Effector CD4-positive, alpha-beta T cell (primary cell): ENCODE results near the gene TMC4.

Source experiments
- DNase-seq: peaks from one replicate; pipeline ENCODE4 v3.0.0-alpha.2; 2020

TMC4 gene

GRCh38 chr19:54153731-54154326 is 19.1 kb downstream of the TMC4 start:
- no peak for DNase-seq

GRCh38 chr19:54152878-54153524 is 20.0 kb downstream of the TMC4 start:
- DNase-seq = no peak

- no peak for DNase-seq
These were observed 20.7 kb downstream of the TMC4 start for GRCh38 chr19:54152267-54152666.

GRCh38 chr19:54151362-54152035 is 21.5 kb downstream of the TMC4 start:
- DNase-seq = no peak

- no peak for DNase-seq
These were observed 23.7 kb downstream of the TMC4 start for GRCh38 chr19:54149021-54149812.

GRCh38 chr19:54148158-54148557 is 24.8 kb downstream of the TMC4 start:
- DNase-seq = no peak

- no peak for DNase-seq
These were observed 25.3 kb downstream of the TMC4 start for GRCh38 chr19:54147676-54148075.

GRCh38 chr19:54145541-54146158 is 27.3 kb downstream of the TMC4 start:
- DNase-seq = no peak

- DNase-seq = no peak
These were observed 30.7 kb downstream of the TMC4 start for GRCh38 chr19:54142166-54142780.

- DNase-seq = no peak
These were observed 31.6 kb downstream of the TMC4 start for GRCh38 chr19:54141356-54141755.

GRCh38 chr19:54138489-54139256 is 34.3 kb downstream of the TMC4 start:
- no peak for DNase-seq

- peak; percentile 31 for DNase-seq
These were observed 35.1 kb downstream of the TMC4 start, which contains the start of gene CNOT3 for GRCh38 chr19:54137699-54138488. CNOT3 (plus strand) TSS chr19:54137762; CDS start chr19:54142979, 5,217 bp downstream.

GRCh38 chr19:54136864-54137698 is 35.9 kb downstream of the TMC4 start:
- DNase-seq = peak; percentile 98

- no peak for DNase-seq
These were observed 36.7 kb downstream of the TMC4 start for GRCh38 chr19:54136086-54136863.

GRCh38 chr19:54133957-54134590 is 38.9 kb downstream of the TMC4 start:
- DNase-seq = no peak

GRCh38 chr19:54133312-54133956 is 39.5 kb downstream of the TMC4 start:
- DNase-seq = no peak

- no peak for DNase-seq
These were observed 43.4 kb downstream of the TMC4 start for GRCh38 chr19:54129617-54129996.
